GM21360 (cell line): Measurements from ENCODE around the gene SARNP.

Experiments
- ATAC-seq: cut with Tn5 transposase; IDR thresholded peaks from one replicate; pipeline ENCODE4 v1.9.1; 2021; ENCODE audit warnings: mild to moderate bottlenecking, moderate library complexity; ENCODE audit not compliant: unreplicated experiment

Gene SARNP

GRCh38 chr12:55711786-55712553 is 105.6 kb downstream of the SARNP start:
- no peak for ATAC-seq

- no peak for ATAC-seq
Measured at GRCh38 chr12:55708695-55709233, 108.8 kb downstream of the SARNP start.

GRCh38 chr12:55707841-55708694 is 109.5 kb downstream of the SARNP start, which contains the start of gene ITGA7:
TSS of gene ITGA7 (minus strand) at chr12:55707904. CDS start at chr12:55707682, 222 bp downstream.
- peak; percentile 51 for ATAC-seq
